Mesenchymal stem cell (in vitro differentiated cells and primary cell): ENCODE results near the gene METTL26.

ENCODE experiments used
- DNase-seq: peaks from one replicate; pipeline ENCODE4 v3.0.0-alpha.2; 2013
- H2AFZ ChIP-seq: one replicate; pipeline ENCODE4 v1.6.1; 2013; ENCODE audit warnings: low read depth, mild to moderate bottlenecking, control low read depth, inconsistent platforms, low read length, moderate library complexity
- H2AK5ac ChIP-seq: 2 replicates; pipeline ENCODE4 v1.6.1; 2013; ENCODE audit warnings: low read length, moderate library complexity, mild to moderate bottlenecking, inconsistent platforms; ENCODE audit not compliant: severe bottlenecking
- H2BK120ac ChIP-seq: one replicate; pipeline ENCODE4 v1.6.1; 2013; ENCODE audit warnings: low read depth, mild to moderate bottlenecking, inconsistent platforms, low read length, moderate library complexity
- H2BK12ac ChIP-seq, 2 experiments: one replicate each; pipeline ENCODE4 v1.6.1; 2013; ENCODE audit warnings: inconsistent platforms in 2 of 2, low read length in 2 of 2, mild to moderate bottlenecking in 2 of 2, moderate library complexity in 2 of 2, control low read depth in 1 of 2
- H2BK15ac ChIP-seq: one replicate; pipeline ENCODE4 v1.6.1; 2013; ENCODE audit warnings: mild to moderate bottlenecking, low read depth, inconsistent platforms; ENCODE audit not compliant: poor library complexity, severe bottlenecking
- H2BK5ac ChIP-seq: 2 replicates; pipeline ENCODE4 v1.6.1; 2013; ENCODE audit warnings: low read depth, mild to moderate bottlenecking, low read length, control low read depth, inconsistent platforms; ENCODE audit not compliant: poor library complexity, severe bottlenecking
- H3K14ac ChIP-seq, 2 experiments: one replicate each; pipeline ENCODE4 v1.6.1; 2013; ENCODE audit warnings: inconsistent platforms in 2 of 2, low read length in 2 of 2, control low read depth in 1 of 2, mild to moderate bottlenecking in 1 of 2, moderate library complexity in 1 of 2
- H3K18ac ChIP-seq, 2 experiments: one replicate each; pipeline ENCODE4 v1.6.1; 2013; ENCODE audit warnings: inconsistent platforms in 2 of 2, low read length in 2 of 2, control low read depth in 1 of 2, low read depth in 1 of 2, mild to moderate bottlenecking in 1 of 2
- H3K23ac ChIP-seq, 2 experiments: one replicate each; pipeline ENCODE4 v1.6.1; 2013; ENCODE audit warnings: inconsistent platforms in 2 of 2, low read length in 2 of 2, mild to moderate bottlenecking in 2 of 2, moderate library complexity in 2 of 2, control low read depth in 1 of 2
- H3K27ac ChIP-seq: 2 replicates; pipeline ENCODE4 v1.5.1; 2013; ENCODE audit warnings: mild to moderate bottlenecking, moderate library complexity, low read length, control low read depth, inconsistent platforms; ENCODE audit not compliant: poor library complexity, severe bottlenecking
- H3K27me3 ChIP-seq, 2 experiments: 2 replicates each; pipeline versions ENCODE4 v1.6.1 to v1.7.0; 2013; ENCODE audit warnings: low read length in 2 of 2, mild to moderate bottlenecking in 2 of 2, moderate library complexity in 2 of 2, control low read depth in 1 of 2, inconsistent platforms in 1 of 2; ENCODE audit not compliant: control insufficient read depth in 1 of 2, insufficient read depth in 1 of 2
- H3K36me3 ChIP-seq, 2 experiments: 2 replicates each; pipeline versions ENCODE4 v1.6.1 to v1.7.0; 2013; ENCODE audit warnings: low read length in 2 of 2, control low read depth in 1 of 2, inconsistent platforms in 1 of 2, low read depth in 1 of 2, mild to moderate bottlenecking in 1 of 2; ENCODE audit not compliant: insufficient read depth in 2 of 2, control insufficient read depth in 1 of 2
- H3K4ac ChIP-seq, 2 experiments: one replicate each; pipeline ENCODE4 v1.6.1; 2013; ENCODE audit warnings: inconsistent platforms in 2 of 2, low read length in 2 of 2, mild to moderate bottlenecking in 2 of 2, moderate library complexity in 2 of 2, control low read depth in 1 of 2, low read depth in 1 of 2
- H3K4me1 ChIP-seq: 2 replicates; pipeline ENCODE4 v1.6.1; 2013; ENCODE audit warnings: low read depth, low read length, control low read depth; ENCODE audit not compliant: control insufficient read depth, insufficient read depth
- H3K4me2 ChIP-seq: 2 replicates; pipeline ENCODE4 v1.6.1; 2013; ENCODE audit warnings: low read length, mild to moderate bottlenecking, inconsistent platforms; ENCODE audit not compliant: poor library complexity, severe bottlenecking
- H3K4me3 ChIP-seq, 2 experiments: 2 replicates each; pipeline versions ENCODE4 v1.5.1 to v1.7.0; 2013; ENCODE audit warnings: low read length in 2 of 2, mild to moderate bottlenecking in 2 of 2, control low read depth in 1 of 2, low read depth in 1 of 2; ENCODE audit not compliant: insufficient read depth in 1 of 2
- H3K79me1 ChIP-seq: replicated peaks from 2 replicates; pipeline ENCODE4 v1.6.1; 2013; ENCODE audit warnings: mild to moderate bottlenecking, control low read depth, low read length, inconsistent platforms; ENCODE audit not compliant: poor library complexity, severe bottlenecking
- H3K9ac ChIP-seq: 2 replicates; pipeline ENCODE4 v1.7.0; 2013; ENCODE audit warnings: mild to moderate bottlenecking, low read length, moderate library complexity
- H3K9me3 ChIP-seq: 2 replicates; pipeline ENCODE4 v1.7.0; 2013; ENCODE audit warnings: mild to moderate bottlenecking, low read length; ENCODE audit not compliant: control insufficient read depth
- H4K8ac ChIP-seq: one replicate; pipeline ENCODE4 v1.6.1; 2013; ENCODE audit warnings: inconsistent platforms, mild to moderate bottlenecking, low read length, moderate library complexity
- H4K91ac ChIP-seq: one replicate; pipeline ENCODE4 v1.6.1; 2013; ENCODE audit warnings: mild to moderate bottlenecking, low read length, inconsistent platforms
- WGBS: methylation state at CpG from one replicate; pipeline ENCODE4 v1.1.7; 2013; ENCODE audit warnings: mixed read lengths; 5-methylcytosine and 5-hydroxymethylcytosine counted together

Gene METTL26

GRCh38 chr16:676913-677312, 40.8 kb upstream of the METTL26 start:
- Histone ChIP-seq H4K91ac (peak overlapping the region; percentile 44), H2BK120ac (no peak overlapping the region), H2BK5ac (no peak overlapping the region), H3K79me1 (peaks cover 5% of the 10 kb centered on the region), H3K4me2 (no peak overlapping the region), H3K23ac (no peak overlapping the region), H3K4ac (no peak overlapping the region), H3K9ac (no peak overlapping the region), H4K8ac (no peak overlapping the region), H2AFZ (no peak overlapping the region), H3K36me3 (peaks cover 24 to 53% of the 10 kb centered on the region in 2 experiments), H3K27ac (no peak overlapping the region), H3K14ac (no peak overlapping the region), H2AK5ac (no peak overlapping the region), H2BK15ac (no peak overlapping the region), H3K9me3 (no peaks in the 10 kb centered on the region), H3K27me3 (no peaks in the 10 kb centered on the region), H3K4me3 (no peak overlapping the region), H3K4me1 (peaks cover 53% of the 10 kb centered on the region), H2BK12ac (no peak overlapping the region), H3K18ac (no peak overlapping the region)
- DNase-seq = no peak
- WGBS = 86% methylated on average over 23 of the region's 23 CpGs

GRCh38 chr16:676565-676902, 40.4 kb upstream of the METTL26 start:
- H3K36me3 ChIP-seq = peaks cover 23 to 53% of the 10 kb centered on the region in 2 experiments
- no peak overlapping the region for H3K23ac ChIP-seq
- DNase-seq = no peak
- no peak overlapping the region for H3K27ac ChIP-seq
- H2BK12ac ChIP-seq = no peak overlapping the region
- peaks cover 5% of the 10 kb centered on the region for H3K79me1 ChIP-seq
- H4K91ac ChIP-seq = peak overlapping the region; percentile 44
- no peak overlapping the region for H2BK15ac ChIP-seq
- no peak overlapping the region for H3K4ac ChIP-seq
- no peak overlapping the region for H3K18ac ChIP-seq
- no peaks in the 10 kb centered on the region for H3K27me3 ChIP-seq
- H3K4me2 ChIP-seq = no peak overlapping the region
- H3K4me1 ChIP-seq = peaks cover 49% of the 10 kb centered on the region
- no peak overlapping the region for H2AK5ac ChIP-seq
- H2AFZ ChIP-seq = no peak overlapping the region
- H2BK5ac ChIP-seq = no peak overlapping the region
- H3K4me3 ChIP-seq = no peak overlapping the region
- H3K9ac ChIP-seq = no peak overlapping the region
- WGBS = 94% methylated on average over 21 of the region's 21 CpGs
- H3K14ac ChIP-seq = no peak overlapping the region
- no peak overlapping the region for H2BK120ac ChIP-seq
- no peak overlapping the region for H4K8ac ChIP-seq
- H3K9me3 ChIP-seq = no peaks in the 10 kb centered on the region

- Histone ChIP-seq H2BK120ac (peak overlapping the region; percentile 39), H3K36me3 (peaks cover 24 to 53% of the 10 kb centered on the region in 2 experiments), H4K8ac (no peak overlapping the region), H3K4ac (no peak overlapping the region), H2BK15ac (no peak overlapping the region), H2AK5ac (no peak overlapping the region), H3K14ac (no peak overlapping the region), H2BK12ac (no peak overlapping the region), H2AFZ (no peak overlapping the region), H3K4me3 (peak overlapping the region; percentile 48 to 75), H2BK5ac (no peak overlapping the region), H3K9me3 (no peaks in the 10 kb centered on the region), H3K23ac (no peak overlapping the region), H3K18ac (no peak overlapping the region), H3K9ac (no peak overlapping the region), H3K4me2 (peak overlapping the region; percentile 89), H3K79me1 (peaks cover 9% of the 10 kb centered on the region), H3K27ac (no peak overlapping the region), H3K27me3 (no peaks in the 10 kb centered on the region), H3K4me1 (peaks cover 44% of the 10 kb centered on the region), H4K91ac (no peak overlapping the region)
- DNase-seq = no peak
- 87% methylated on average over 13 of the region's 25 CpGs for WGBS
Observed at GRCh38 chr16:675884-676564, 39.9 kb upstream of the METTL26 start.

GRCh38 chr16:674968-675883, 39.1 kb upstream of the METTL26 start, which contains the start of gene RHBDL1:
RHBDL1 (plus strand) TSS chr16:675671; CDS start chr16:675791, 120 bp downstream.
- H3K4ac ChIP-seq = peak within 1 kb of the TSS in 1 of 2 experiments; percentile 64
- peak; percentile 64 for DNase-seq
- H3K36me3 ChIP-seq = peaks cover 32 to 60% of the 10 kb centered on the region in 2 experiments
- H3K9ac ChIP-seq = peak within 1 kb of the TSS; percentile 38
- no peak within 1 kb of the TSS for H2AK5ac ChIP-seq
- H3K79me1 ChIP-seq = peaks cover 16% of the 10 kb centered on the region
- H3K27ac ChIP-seq = no peak within 1 kb of the TSS
- H3K23ac ChIP-seq = no peak within 1 kb of the TSS
- H4K8ac ChIP-seq = peak within 1 kb of the TSS; percentile 53
- H4K91ac ChIP-seq = peak within 1 kb of the TSS; percentile 43
- peaks cover 44% of the 10 kb centered on the region for H3K4me1 ChIP-seq
- peak within 1 kb of the TSS; percentile 75 for H2BK15ac ChIP-seq
- no peak within 1 kb of the TSS for H2AFZ ChIP-seq
- no peak within 1 kb of the TSS for H2BK12ac ChIP-seq
- H3K27me3 ChIP-seq = no peaks in the 10 kb centered on the region
- WGBS = 8% methylated on average over 39 of the region's 73 CpGs
- H3K4me2 ChIP-seq = peak within 1 kb of the TSS; percentile 89
- peak within 1 kb of the TSS; percentile 48 to 85 for H3K18ac ChIP-seq
- H3K4me3 ChIP-seq = peak within 1 kb of the TSS; percentile 48 to 75
- H2BK120ac ChIP-seq = peak within 1 kb of the TSS; percentile 39
- H3K9me3 ChIP-seq = no peaks in the 10 kb centered on the region
- peak within 1 kb of the TSS in 1 of 2 experiments; percentile 69 for H3K14ac ChIP-seq
- H2BK5ac ChIP-seq = no peak within 1 kb of the TSS
